Measurements from ENCODE around the gene LSMEM2.

GRCh38 chr3:50327129-50327528, 48.2 kb downstream of the LSMEM2 start:
- no peak for TF ChIP-seq POLR2A (IDR thresholded peaks at IDR 0.05)
- no peak for TF ChIP-seq CTCF (IDR thresholded peaks at IDR 0.05 in 4 of 5, conservative IDR thresholded peaks at IDR 0.05 in 1 of 5)

All from gastrocnemius medialis (tissue), 4 donors.